Inflammatory macrophage (primary cell): ENCODE data around the gene TIMP2.

Experiments used
- DNase-seq, 2 donors: peaks; one replicate each; pipeline ENCODE4 v3.0.0-alpha.2; 2020 to 2022

The TIMP2 gene

GRCh38 chr17:78806451-78806850 lies 118.7 kb downstream of the TIMP2 start:
- DNase-seq = peak; percentile 64 to 79

GRCh38 chr17:78805301-78805700 lies 119.9 kb downstream of the TIMP2 start:
- DNase-seq = no peak

GRCh38 chr17:78804777-78805176 lies 120.4 kb downstream of the TIMP2 start:
- no peak for DNase-seq

- DNase-seq = peak; percentile 36 to 40
Measured at GRCh38 chr17:78803186-78803845, 121.9 kb downstream of the TIMP2 start.
